Measurements from ENCODE around the gene TRABD.
"Not testable (repeated sequence)": the region's sequence is repeated elsewhere in the genome, so short reads cannot be mapped to it uniquely, and the experiment has no call there.

Gene TRABD

GRCh38 chr22:50185375-50186087 lies at the start of gene TRABD:
TSS of gene TRABD (plus strand) at chr22:50185913. CDS start at chr22:50193061, 7,148 bp downstream.
- peak within 1 kb of the TSS; percentile 95 for H3K27ac Mint-ChIP-seq
- no peaks in the 10 kb centered on the region for H3K9me3 Mint-ChIP-seq
- peaks cover 33% of the 10 kb centered on the region for H3K4me1 Mint-ChIP-seq (ENCODE audit: low read depth)

GRCh38 chr22:50136581-50137015 lies 49.1 kb upstream of the TRABD start:
- no peaks in the 10 kb centered on the region for H3K4me1 Mint-ChIP-seq (ENCODE audit: low read depth)
- peaks cover 10% of the 10 kb centered on the region for H3K27me3 Mint-ChIP-seq
- no peak overlapping the region for H3K27ac Mint-ChIP-seq
- H3K36me3 Mint-ChIP-seq (ENCODE audit: low read depth): no peaks in the 10 kb centered on the region
- H3K4me3 Mint-ChIP-seq: no peak overlapping the region
- no peaks in the 10 kb centered on the region for H3K9me3 Mint-ChIP-seq

More at GRCh38 chr22:50185375-50186087, at the start of gene TRABD:
- Mint-ChIP-seq H3K36me3 (ENCODE audit: low read depth) (peaks cover 3% of the 10 kb centered on the region), H3K4me3 (peak within 1 kb of the TSS; percentile 97), H3K27me3 (no peaks in the 10 kb centered on the region)

DNA sequence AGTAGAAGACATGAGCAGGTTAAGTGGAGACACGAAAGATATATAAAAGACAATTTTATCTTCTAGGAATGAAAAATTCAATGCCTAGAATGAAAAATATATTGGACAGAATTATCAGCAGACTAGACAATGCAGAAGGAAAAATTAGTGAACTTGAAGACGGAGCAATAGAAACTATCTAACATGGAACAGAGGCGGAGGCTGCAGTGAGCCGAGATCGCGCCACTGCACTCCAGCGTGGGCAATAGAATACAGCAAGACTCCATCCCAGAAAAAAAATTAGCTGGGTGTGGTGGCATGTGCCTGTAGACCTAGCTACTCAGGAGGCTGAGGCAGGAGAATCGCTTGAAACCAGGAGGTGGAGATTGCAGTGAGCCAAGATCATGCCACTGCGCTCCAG lies 48.4 kb upstream of the TRABD start:
- not testable (repeated sequence) for H3K4me3 Mint-ChIP-seq; H3K9me3 Mint-ChIP-seq; H3K36me3 Mint-ChIP-seq (ENCODE audit: low read depth); H3K4me1 Mint-ChIP-seq (ENCODE audit: low read depth); H3K27ac Mint-ChIP-seq
- peaks cover 15% of the 10 kb centered on the region for H3K27me3 Mint-ChIP-seq

DNA sequence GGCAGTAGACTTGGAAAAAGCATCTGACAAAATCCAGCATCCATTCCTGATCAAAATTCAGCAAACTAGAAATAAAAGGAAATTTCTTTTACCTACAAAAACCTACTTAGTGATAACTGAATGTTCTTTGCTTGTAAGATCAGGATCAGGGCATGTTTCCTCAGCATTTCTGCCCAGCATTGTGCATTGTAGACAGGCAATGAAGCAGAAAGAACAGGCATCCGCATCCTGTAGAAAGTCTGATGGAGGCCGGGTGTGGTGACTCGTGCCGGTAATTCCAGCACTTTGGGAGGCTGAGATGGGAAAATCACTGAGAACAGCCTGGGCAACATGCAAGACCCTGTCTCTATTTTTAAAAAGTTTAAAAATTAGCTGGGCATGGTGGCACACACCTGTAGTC lies 47.7 kb upstream of the TRABD start:
- Mint-ChIP-seq H3K9me3 (no peaks in the 10 kb centered on the region), H3K4me3 (no peak overlapping the region), H3K27ac (no peak overlapping the region), H3K27me3 (peaks cover 14% of the 10 kb centered on the region), H3K4me1 (ENCODE audit: low read depth) (no peaks in the 10 kb centered on the region), H3K36me3 (ENCODE audit: low read depth) (no peaks in the 10 kb centered on the region)

GRCh38 chr22:50138988-50139387 lies 46.7 kb upstream of the TRABD start:
- Mint-ChIP-seq H3K9me3 (no peaks in the 10 kb centered on the region), H3K36me3 (ENCODE audit: low read depth) (no peaks in the 10 kb centered on the region), H3K4me3 (no peak overlapping the region), H3K27ac (no peak overlapping the region), H3K4me1 (ENCODE audit: low read depth) (no peaks in the 10 kb centered on the region), H3K27me3 (peaks cover 14% of the 10 kb centered on the region)

GRCh38 chr22:50139843-50140415 lies 45.8 kb upstream of the TRABD start:
- Mint-ChIP-seq H3K9me3 (no peaks in the 10 kb centered on the region), H3K4me1 (ENCODE audit: low read depth) (no peaks in the 10 kb centered on the region), H3K27ac (no peak overlapping the region), H3K36me3 (ENCODE audit: low read depth) (no peaks in the 10 kb centered on the region), H3K27me3 (peaks cover 9% of the 10 kb centered on the region), H3K4me3 (no peak overlapping the region)

- Mint-ChIP-seq H3K27me3 (peaks cover 9% of the 10 kb centered on the region), H3K4me1 (ENCODE audit: low read depth) (no peaks in the 10 kb centered on the region), H3K27ac (no peak overlapping the region), H3K9me3 (no peaks in the 10 kb centered on the region), H3K4me3 (no peak overlapping the region), H3K36me3 (ENCODE audit: low read depth) (no peaks in the 10 kb centered on the region)
Observed at GRCh38 chr22:50140615-50141014, 45.1 kb upstream of the TRABD start.

- no peak overlapping the region for H3K27ac Mint-ChIP-seq
- H3K36me3 Mint-ChIP-seq (ENCODE audit: low read depth): no peaks in the 10 kb centered on the region
- H3K27me3 Mint-ChIP-seq: peaks cover 9% of the 10 kb centered on the region
- H3K9me3 Mint-ChIP-seq: no peaks in the 10 kb centered on the region
- H3K4me3 Mint-ChIP-seq: no peak overlapping the region
- H3K4me1 Mint-ChIP-seq (ENCODE audit: low read depth): no peaks in the 10 kb centered on the region
Observed at GRCh38 chr22:50141462-50141861, 44.3 kb upstream of the TRABD start.

DNA sequence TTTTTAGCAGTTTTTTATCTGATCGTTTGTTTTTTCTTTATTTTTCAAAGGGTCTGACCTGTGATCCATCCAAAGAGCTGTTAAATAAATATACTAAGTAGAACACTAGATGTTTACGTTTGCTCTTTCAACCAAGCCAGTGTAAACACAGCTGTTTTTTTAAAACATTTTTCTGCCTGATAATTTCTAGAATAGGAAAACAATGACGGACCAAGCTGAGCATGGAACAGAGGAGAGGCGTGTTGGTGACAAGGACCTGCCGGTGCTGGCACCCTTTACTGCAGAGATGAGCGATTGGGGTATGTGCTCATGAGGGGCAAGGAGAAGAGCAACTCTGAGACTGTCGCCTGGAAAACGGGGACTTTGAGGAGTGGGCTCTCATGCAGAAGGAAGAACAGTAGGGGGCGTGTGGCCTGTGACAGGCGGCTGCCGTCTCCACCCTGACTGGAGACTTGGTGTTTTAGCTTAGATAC lies 43.8 kb upstream of the TRABD start:
- H3K36me3 Mint-ChIP-seq (ENCODE audit: low read depth): no peaks in the 10 kb centered on the region
- no peak overlapping the region for H3K4me3 Mint-ChIP-seq
- H3K27me3 Mint-ChIP-seq: peaks cover 9% of the 10 kb centered on the region
- H3K27ac Mint-ChIP-seq: no peak overlapping the region
- no peaks in the 10 kb centered on the region for H3K9me3 Mint-ChIP-seq
- H3K4me1 Mint-ChIP-seq (ENCODE audit: low read depth): peaks cover 4% of the 10 kb centered on the region

GRCh38 chr22:50143096-50143495 lies 42.6 kb upstream of the TRABD start:
- Mint-ChIP-seq H3K27me3 (peaks cover 9% of the 10 kb centered on the region), H3K4me1 (ENCODE audit: low read depth) (peaks cover 4% of the 10 kb centered on the region), H3K27ac (no peak overlapping the region), H3K4me3 (no peak overlapping the region), H3K36me3 (ENCODE audit: low read depth) (no peaks in the 10 kb centered on the region), H3K9me3 (no peaks in the 10 kb centered on the region)

DNA sequence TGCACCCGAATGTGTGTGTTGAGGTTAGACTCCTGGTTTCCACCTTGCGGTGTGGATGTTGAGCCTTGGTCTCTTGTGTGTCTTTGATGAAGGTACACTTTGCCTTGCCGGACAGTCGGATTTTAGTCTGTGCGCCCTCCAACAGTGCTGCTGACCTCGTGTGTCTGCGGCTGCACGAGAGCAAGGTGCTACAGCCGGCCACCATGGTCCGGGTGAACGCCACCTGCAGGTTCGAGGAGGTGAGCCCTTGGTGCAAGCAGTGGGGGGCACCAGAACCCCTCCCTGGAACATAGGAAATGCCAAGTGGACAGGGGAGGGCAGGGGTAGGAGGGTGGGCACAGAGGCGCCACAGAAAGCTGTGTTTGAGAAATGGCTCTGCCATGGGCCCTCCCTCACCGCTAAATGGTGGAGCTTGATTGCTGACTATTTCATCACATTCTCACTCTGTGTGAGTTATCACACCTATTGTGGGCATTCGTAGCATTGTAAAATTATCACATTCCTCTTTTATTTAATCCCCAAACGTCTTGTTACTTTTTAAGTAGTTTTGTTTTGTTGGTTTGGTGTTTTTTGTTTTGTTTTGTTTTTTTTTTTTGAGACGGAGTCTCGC lies 41.6 kb upstream of the TRABD start:
- H3K36me3 Mint-ChIP-seq (ENCODE audit: low read depth): no peaks in the 10 kb centered on the region
- H3K4me1 Mint-ChIP-seq (ENCODE audit: low read depth): peaks cover 7% of the 10 kb centered on the region
- H3K27me3 Mint-ChIP-seq: peaks cover 9% of the 10 kb centered on the region
- no peaks in the 10 kb centered on the region for H3K9me3 Mint-ChIP-seq
- no peak overlapping the region for H3K4me3 Mint-ChIP-seq
- H3K27ac Mint-ChIP-seq: no peak overlapping the region

- H3K27ac Mint-ChIP-seq: no peak overlapping the region
- no peaks in the 10 kb centered on the region for H3K9me3 Mint-ChIP-seq
- no peaks in the 10 kb centered on the region for H3K36me3 Mint-ChIP-seq (ENCODE audit: low read depth)
- H3K27me3 Mint-ChIP-seq: peaks cover 6% of the 10 kb centered on the region
- H3K4me1 Mint-ChIP-seq (ENCODE audit: low read depth): peaks cover 10% of the 10 kb centered on the region
- no peak overlapping the region for H3K4me3 Mint-ChIP-seq
Observed at GRCh38 chr22:50145721-50146438, 39.8 kb upstream of the TRABD start.

GRCh38 chr22:50146439-50147238 lies 39.1 kb upstream of the TRABD start:
- Mint-ChIP-seq H3K9me3 (no peaks in the 10 kb centered on the region), H3K4me1 (ENCODE audit: low read depth) (peaks cover 10% of the 10 kb centered on the region), H3K36me3 (ENCODE audit: low read depth) (no peaks in the 10 kb centered on the region), H3K27ac (no peak overlapping the region), H3K27me3 (peaks cover 6% of the 10 kb centered on the region), H3K4me3 (no peak overlapping the region)

Measured in stimulated activated naive CD8-positive, alpha-beta T cell treated with anti-CD3 and anti-CD28 coated beads, Interleukin-15, Interleukin-2, amounts not matched to agents 100 ng/mL and 50 ng/mL, for 24 hours (primary cell).